IMR-90 (cell line): ENCODE measurements around the gene RSBN1. TPM values are rescaled to one million over a fixed set of nuclear protein-coding genes. Genes with fewer than 3 reads are reported as not detected.

Experiments used
- ATAC-seq: fragments of 200-7000 bp; cut with Tn5 transposase; 2 replicates; pipeline ENCODE4 v1.9.1; 2020; ENCODE audit warnings: low read depth, mild to moderate bottlenecking, moderate library complexity
- BruUV-seq: library from RNA; stranded (reverse); fragments of 400-500 nt; replicated peaks from 2 replicates; lab custom pipeline; 2021; lab: Mats Ljungman, UMichigan
- CTCF ChIA-PET: fragments of 300-600 bp; formaldehyde crosslinking; extraction: SDS; loops from one replicate; lab custom pipeline; 2021; ENCODE audit warnings: antibody characterized with exemption; lab: Yijun Ruan, JAX
- POLR2A ChIA-PET: fragments of 300-600 bp; sonication (Branson Sonifier 250); formaldehyde crosslinking; loops from one replicate; lab custom pipeline; 2022; ENCODE audit warnings: antibody characterized with exemption; ENCODE audit not compliant: unreplicated experiment; lab: Charles Lee
- DNase-seq: peaks from one replicate; pipeline ENCODE4 v3.0.0; 2013
- H2AFZ ChIP-seq: replicated peaks from 2 replicates; pipeline ENCODE3; 2013; ENCODE audit warnings: low read length, mild to moderate bottlenecking; ENCODE audit not compliant: poor library complexity
- H2AK5ac ChIP-seq: 2 replicates; pipeline ENCODE4 v1.6.1; 2013; ENCODE audit warnings: low read depth, low read length, inconsistent platforms
- H2AK9ac ChIP-seq: replicated peaks from 2 replicates; pipeline ENCODE3; 2013; ENCODE audit warnings: mild to moderate bottlenecking, low read depth, low read length, moderate library complexity; ENCODE audit not compliant: poor library complexity
- H2BK120ac ChIP-seq: 2 replicates; pipeline ENCODE4 v1.6.1; 2013; ENCODE audit warnings: low read depth, low read length, inconsistent platforms
- H2BK15ac ChIP-seq: 3 replicates; pipeline ENCODE4 v1.6.1; 2013; ENCODE audit warnings: low read depth, low read length, inconsistent platforms
- H2BK20ac ChIP-seq: 2 replicates; pipeline ENCODE4 v1.6.1; 2013; ENCODE audit warnings: low read depth, mild to moderate bottlenecking, inconsistent platforms, low read length, moderate library complexity
- H2BK5ac ChIP-seq: 2 replicates; pipeline ENCODE4 v1.6.1; 2013; ENCODE audit warnings: mild to moderate bottlenecking, low read depth, low read length, inconsistent platforms; ENCODE audit not compliant: poor library complexity, severe bottlenecking
- H3K14ac ChIP-seq: replicated peaks from 2 replicates; pipeline ENCODE4 v1.6.1; 2013; ENCODE audit warnings: low read depth, low read length, inconsistent platforms
- H3K18ac ChIP-seq: 2 replicates; pipeline ENCODE4 v1.6.1; 2013; ENCODE audit warnings: low read depth, low read length, control low read depth
- H3K23ac ChIP-seq: 2 replicates; pipeline ENCODE4 v1.6.1; 2013; ENCODE audit warnings: low read depth, low read length, inconsistent platforms
- H3K27ac ChIP-seq: 2 replicates; pipeline ENCODE4 v1.5.1; 2013; ENCODE audit warnings: mild to moderate bottlenecking, control low read depth, low read length; ENCODE audit not compliant: insufficient read depth
- H3K27me3 ChIP-seq: 2 replicates; pipeline ENCODE4 v1.6.1; 2013; ENCODE audit warnings: low read length; ENCODE audit not compliant: control insufficient read depth, insufficient read depth
- H3K36me3 ChIP-seq: 2 replicates; pipeline ENCODE4 v1.6.1; 2013; ENCODE audit warnings: low read length, mixed read lengths; ENCODE audit not compliant: control insufficient read depth, insufficient read depth
- H3K4ac ChIP-seq: 2 replicates; pipeline ENCODE4 v1.6.1; 2013; ENCODE audit warnings: low read depth, low read length, inconsistent platforms
- H3K4me1 ChIP-seq: 2 replicates; pipeline ENCODE4 v1.6.1; 2013; ENCODE audit warnings: low read length, mixed read lengths; ENCODE audit not compliant: control insufficient read depth, insufficient read depth
- H3K4me2 ChIP-seq: 2 replicates; pipeline ENCODE4 v1.6.1; 2013; ENCODE audit warnings: low read depth, mild to moderate bottlenecking, control low read depth, low read length, moderate library complexity
- H3K4me3 ChIP-seq: 2 replicates; pipeline ENCODE4 v1.5.1; 2013; ENCODE audit warnings: low read depth, mild to moderate bottlenecking, control low read depth, low read length, moderate library complexity; ENCODE audit not compliant: insufficient read depth
- H3K56ac ChIP-seq: 2 replicates; pipeline ENCODE4 v1.6.1; 2013; ENCODE audit warnings: low read length, inconsistent platforms; ENCODE audit not compliant: insufficient read depth; ENCODE audit errors: extremely low read depth
- H3K79me1 ChIP-seq, 2 experiments: 2 replicates each; pipeline ENCODE4 v1.6.1; 2013; ENCODE audit warnings: low read length in 2 of 2, inconsistent platforms in 1 of 2, low read depth in 1 of 2
- H3K9ac ChIP-seq: 2 replicates; pipeline ENCODE4 v1.6.1; 2013; ENCODE audit warnings: low read depth, low read length, control low read depth
- H3K9me1 ChIP-seq: 2 replicates; pipeline ENCODE4 v1.6.1; 2013; ENCODE audit warnings: low read length, inconsistent platforms; ENCODE audit not compliant: insufficient read depth
- H3K9me3 ChIP-seq: 2 replicates; pipeline ENCODE4 v1.6.1; 2013; ENCODE audit warnings: low read length; ENCODE audit not compliant: control insufficient read depth, insufficient read depth
- H4K20me1 ChIP-seq: 2 replicates; pipeline ENCODE4 v1.6.1; 2013; ENCODE audit warnings: low read length, inconsistent platforms; ENCODE audit not compliant: insufficient read depth
- H4K5ac ChIP-seq: 2 replicates; pipeline ENCODE4 v1.6.1; 2013; ENCODE audit warnings: mild to moderate bottlenecking, low read depth, low read length, control low read depth
- H4K8ac ChIP-seq, 2 experiments: 2 replicates each; pipeline ENCODE4 v1.6.1; 2013; ENCODE audit warnings: low read depth in 2 of 2, low read length in 2 of 2, control low read depth in 1 of 2, inconsistent platforms in 1 of 2
- H4K91ac ChIP-seq: 2 replicates; pipeline ENCODE4 v1.6.1; 2013; ENCODE audit warnings: low read depth, low read length, inconsistent platforms; ENCODE audit not compliant: insufficient read depth
- FOS ChIP-seq: fragments of 150-350 bp; IDR thresholded peaks from 2 replicates; pipeline ENCODE4 v1.6.1; 2016; ENCODE audit warnings: low read depth, low read length
- SMC3 ChIP-seq: fragments of 150-350 bp; IDR thresholded peaks from 2 replicates; pipeline ENCODE4 v1.6.1; 2016; ENCODE audit warnings: low read depth, mild to moderate bottlenecking, antibody characterized with exemption, low read length, moderate library complexity
- WGBS, 2 experiments: methylation state at CpG; one replicate each; pipeline versions ENCODE4 v1.1.5 to v1.1.7; 2013; ENCODE audit warnings: missing lambda C conversion rate in 2 of 2; ENCODE audit not compliant: insufficient read length in 1 of 2; ENCODE audit errors: extremely low coverage in 2 of 2; 5-methylcytosine and 5-hydroxymethylcytosine counted together
- dilution Hi-C: fragments of 300-500 bp; cut with HindIII; formaldehyde crosslinking; loops from one replicate; pipeline ENCODE4 v1.14.3; 2018; ENCODE audit warnings: low sequenced_read_pairs; ENCODE audit not compliant: unreplicated experiment
- in situ Hi-C: fragments of 300-500 bp; cut with MboI; formaldehyde crosslinking; loops from 3 replicates; pipeline ENCODE4 v1.14.3; 2019; ENCODE audit warnings: low sequenced_read_pairs, inconsistent platforms, mixed read lengths
- intact Hi-C: fragments of 100-400 bp; cut with micrococcal nuclease; formaldehyde crosslinking; loops from 2 replicates; pipeline ENCODE4 v1.10.0; 2022
- polyA plus RNA-seq, 3 experiments: library from polyadenylated mRNA; depleted of rRNA; stranded (reverse); fragments of >200 nt; gene quantifications; 2 replicates each; pipeline ENCODE4 v1.2.3, GENCODE V29; 2012; ENCODE audit warnings: low replicate concordance in 1 of 3
- total RNA-seq: library from RNA; depleted of rRNA; stranded (reverse); fragments of >200 nt; gene quantifications from 2 replicates; pipeline ENCODE4 v1.2.3, GENCODE V29; 2012
- TF ChIP-seq, protein P1 (sequence below): fragments of 150-350 bp; IDR thresholded peaks from 2 replicates; pipeline ENCODE4 v1.6.1; 2016; ENCODE audit warnings: low read depth, mild to moderate bottlenecking, low read length, moderate library complexity, borderline replicate concordance

Gene RSBN1
- total and polyA plus RNA-seq, 2 of the 4 experiments (the other 2 are of a cell fraction) = 5.3 to 11.7 TPM

- ChIA-PET CTCF (interaction anchor here (0.6 kb wide), 1 partner anchor 405 kb away, joined by 3 read pairs; no protein-coding TSS in a partner anchor), POLR2A (no interaction called here)
- H4K91ac ChIP-seq = no peak overlapping the region
- H3K9me1 ChIP-seq = peaks cover 3% of the 10 kb centered on the region; the same call in 1 of the 2 replicates
- no peak overlapping the region for H4K8ac ChIP-seq
- peaks cover 4% of the 10 kb centered on the region; the same call in 1 of the 2 replicates for H3K36me3 ChIP-seq
- no peak overlapping the region for H2BK5ac ChIP-seq
- no peak overlapping the region for H2BK120ac ChIP-seq
- no peaks in the 10 kb centered on the region for H3K4me1 ChIP-seq
- no peak overlapping the region for H4K5ac ChIP-seq
- no peaks in the 10 kb centered on the region for H4K20me1 ChIP-seq
- TF ChIP-seq, protein P1, sequence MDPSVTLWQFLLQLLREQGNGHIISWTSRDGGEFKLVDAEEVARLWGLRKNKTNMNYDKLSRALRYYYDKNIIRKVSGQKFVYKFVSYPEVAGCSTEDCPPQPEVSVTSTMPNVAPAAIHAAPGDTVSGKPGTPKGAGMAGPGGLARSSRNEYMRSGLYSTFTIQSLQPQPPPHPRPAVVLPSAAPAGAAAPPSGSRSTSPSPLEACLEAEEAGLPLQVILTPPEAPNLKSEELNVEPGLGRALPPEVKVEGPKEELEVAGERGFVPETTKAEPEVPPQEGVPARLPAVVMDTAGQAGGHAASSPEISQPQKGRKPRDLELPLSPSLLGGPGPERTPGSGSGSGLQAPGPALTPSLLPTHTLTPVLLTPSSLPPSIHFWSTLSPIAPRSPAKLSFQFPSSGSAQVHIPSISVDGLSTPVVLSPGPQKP = no peak
- TF ChIP-seq FOS = no peak
- TF ChIP-seq SMC3 = no peak
- H3K4ac ChIP-seq = no peak overlapping the region
- no peak overlapping the region for H2AK9ac ChIP-seq
- DNase-seq (no peak), ATAC-seq (no peak)
- no CpG with 5 or more reads among the region's 1 CpG for WGBS, 2 experiments
- BruUV-seq = no TSS peak
- no peaks in the 10 kb centered on the region for H3K9me3 ChIP-seq
- H2AK5ac ChIP-seq = no peak overlapping the region
- dilution Hi-C loops (no loop called here), intact Hi-C loops (no loop called here), in situ Hi-C loops (no loop called here)
- no peak overlapping the region for H2BK15ac ChIP-seq
- H3K4me3 ChIP-seq = no peak overlapping the region
- no peak overlapping the region for H2AFZ ChIP-seq
- H3K79me1 ChIP-seq = peaks cover 16 to 20% of the 10 kb centered on the region in 2 experiments; a peak in 3 of 4 replicates
- no peaks in the 10 kb centered on the region for H3K27me3 ChIP-seq
- H3K4me2 ChIP-seq = no peak overlapping the region
- no peak overlapping the region for H2BK20ac ChIP-seq
- no peak overlapping the region for H3K9ac ChIP-seq
- H3K18ac ChIP-seq = no peak overlapping the region
- no peak overlapping the region for H3K23ac ChIP-seq
- H3K56ac ChIP-seq = no peak overlapping the region
- H3K27ac ChIP-seq = no peak overlapping the region
- no peak overlapping the region for H3K14ac ChIP-seq
These were observed 68.2 kb downstream of the RSBN1 start for GRCh38 chr1:113744114-113744513.
